Measurements from ENCODE around the gene C10orf53. TPM values are rescaled to one million over a fixed set of nuclear protein-coding genes. Genes with fewer than 3 reads are reported as not detected.

The C10orf53 gene
- polyA plus RNA-seq, 3 donors: not detected

DNA sequence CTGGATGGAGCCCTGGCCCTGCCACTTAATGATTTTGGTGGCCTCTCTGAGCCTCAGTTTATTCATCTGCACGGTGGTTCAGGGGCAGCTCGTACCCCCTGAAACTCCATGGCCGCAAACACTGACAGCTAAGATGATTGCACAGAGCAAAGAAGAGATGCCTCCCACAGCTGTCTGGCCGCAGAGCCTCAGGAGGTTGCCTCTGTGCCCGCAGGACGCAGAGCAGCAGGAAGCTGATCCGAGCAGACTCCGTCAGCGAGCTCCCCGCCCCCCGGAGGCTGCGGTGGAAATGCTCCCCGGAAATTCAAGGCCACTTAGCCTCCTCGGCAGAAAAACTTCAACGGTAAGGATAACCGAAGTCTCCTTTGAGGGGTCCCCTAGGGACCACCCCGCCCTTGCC lies 30.2 kb upstream of the C10orf53 start:
- no peak overlapping the region for H3K4me3 ChIP-seq (replicated peaks in 1 of 3; ENCODE audit: low read depth in 2 of 3, low read length in 3 of 3)
- Mint-ChIP-seq H3K4me1 (peaks cover 26% of the 10 kb centered on the region), H3K36me3 (no peaks in the 10 kb centered on the region), H3K9me3 (peaks cover 0 to 3% (median 0%) of the 10 kb centered on the region in 7 donors), H3K27ac (no peak overlapping the region), H3K4me3 (peak overlapping the region in 1 of 2 donors; percentile 39), H3K27me3 (ENCODE audit: low read depth in 3 of 3) (peaks cover 14 to 20% (median 15%) of the 10 kb centered on the region in 3 donors)
- no peak overlapping the region for H3K4me2 ChIP-seq (replicated peaks; ENCODE audit: extremely low read depth, low read length, poor library complexity, severe bottlenecking)
- no peak overlapping the region for H3K9ac ChIP-seq (ENCODE audit: insufficient read depth, low read length, poor library complexity, severe bottlenecking)
- no peak overlapping the region for H3K27ac ChIP-seq (ENCODE audit: low read depth in 1 of 2, low read length in 2 of 2)
- intact Hi-C loops (cut with micrococcal nuclease): no loop called here
- H3K4me1 ChIP-seq (ENCODE audit: control insufficient read depth in 1 of 2, insufficient read depth in 2 of 2, low read length in 2 of 2): peaks cover 10 to 13% of the 10 kb centered on the region in 2 donors
- no peaks in the 10 kb centered on the region for H4K20me1 ChIP-seq (ENCODE audit: insufficient read depth, low read length)
- 19% methylated on average over 14 of the region's 17 CpGs for WGBS (ENCODE audit: insufficient coverage)
- no peaks in the 10 kb centered on the region for H3K79me2 ChIP-seq (ENCODE audit: insufficient read depth, low read length)
- no peaks in the 10 kb centered on the region for H3K9me3 ChIP-seq (replicated peaks in 1 of 2; ENCODE audit: control insufficient read depth in 1 of 2, insufficient read depth in 1 of 2, low read length in 2 of 2)
- no peak overlapping the region for H2AFZ ChIP-seq (ENCODE audit: insufficient read depth, low read depth, low read length, poor library complexity, severe bottlenecking)
- no peaks in the 10 kb centered on the region for H3K27me3 ChIP-seq (ENCODE audit: control insufficient read depth in 2 of 2, insufficient read depth in 2 of 2, low read length in 2 of 2)
- no peaks in the 10 kb centered on the region for H3K36me3 ChIP-seq (replicated peaks in 1 of 2; ENCODE audit: control insufficient read depth in 1 of 2, insufficient read depth in 2 of 2, low read length in 2 of 2)
- TF ChIP-seq, protein P1, sequence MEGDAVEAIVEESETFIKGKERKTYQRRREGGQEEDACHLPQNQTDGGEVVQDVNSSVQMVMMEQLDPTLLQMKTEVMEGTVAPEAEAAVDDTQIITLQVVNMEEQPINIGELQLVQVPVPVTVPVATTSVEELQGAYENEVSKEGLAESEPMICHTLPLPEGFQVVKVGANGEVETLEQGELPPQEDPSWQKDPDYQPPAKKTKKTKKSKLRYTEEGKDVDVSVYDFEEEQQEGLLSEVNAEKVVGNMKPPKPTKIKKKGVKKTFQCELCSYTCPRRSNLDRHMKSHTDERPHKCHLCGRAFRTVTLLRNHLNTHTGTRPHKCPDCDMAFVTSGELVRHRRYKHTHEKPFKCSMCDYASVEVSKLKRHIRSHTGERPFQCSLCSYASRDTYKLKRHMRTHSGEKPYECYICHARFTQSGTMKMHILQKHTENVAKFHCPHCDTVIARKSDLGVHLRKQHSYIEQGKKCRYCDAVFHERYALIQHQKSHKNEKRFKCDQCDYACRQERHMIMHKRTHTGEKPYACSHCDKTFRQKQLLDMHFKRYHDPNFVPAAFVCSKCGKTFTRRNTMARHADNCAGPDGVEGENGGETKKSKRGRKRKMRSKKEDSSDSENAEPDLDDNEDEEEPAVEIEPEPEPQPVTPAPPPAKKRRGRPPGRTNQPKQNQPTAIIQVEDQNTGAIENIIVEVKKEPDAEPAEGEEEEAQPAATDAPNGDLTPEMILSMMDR (IDR thresholded peaks at IDR 0.05): no peak
- DNase-seq: no peak

DNA sequence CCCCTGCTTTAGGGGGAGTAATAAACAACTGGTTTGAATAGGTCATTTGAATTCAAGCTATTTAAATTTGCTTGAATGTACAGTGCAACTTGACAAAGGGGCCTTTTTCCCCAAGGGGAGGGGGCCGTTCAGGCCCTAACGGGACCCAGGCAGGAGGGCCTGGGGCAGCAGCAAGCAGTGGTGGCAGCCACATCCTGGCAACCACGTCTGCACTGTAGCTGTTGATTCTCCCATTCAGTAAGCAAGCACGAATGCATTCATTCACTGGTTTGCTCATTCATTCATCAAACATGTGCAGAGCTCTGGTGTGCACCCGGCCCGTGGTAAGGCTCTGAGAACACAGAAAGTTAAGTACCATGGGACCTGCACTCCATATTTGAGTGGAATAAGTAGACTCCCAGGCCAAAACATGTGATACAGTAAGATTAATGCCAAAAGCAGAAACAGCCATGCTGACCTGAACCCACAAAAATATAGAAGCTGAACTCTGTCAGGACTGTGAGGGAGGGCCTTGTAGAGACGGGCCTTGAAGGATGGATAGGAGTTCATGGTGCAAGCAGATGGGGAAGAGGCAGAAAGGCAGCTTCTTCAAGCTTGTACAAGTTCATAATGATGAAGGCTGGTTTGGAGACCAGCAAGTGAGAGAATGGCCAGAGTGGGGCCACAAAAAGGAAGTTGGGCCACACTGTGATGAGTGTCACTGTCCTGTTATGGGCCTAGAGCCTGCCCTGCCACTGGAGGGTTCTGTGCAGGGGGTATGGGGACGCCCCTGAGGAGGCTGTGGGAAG lies 29.3 kb upstream of the C10orf53 start:
- Histone ChIP-seq H3K36me3 (replicated peaks in 1 of 2; ENCODE audit: control insufficient read depth in 1 of 2, insufficient read depth in 2 of 2, low read length in 2 of 2) (no peaks in the 10 kb centered on the region), H3K79me2 (ENCODE audit: insufficient read depth, low read length) (no peaks in the 10 kb centered on the region), H3K9me3 (replicated peaks in 1 of 2; ENCODE audit: control insufficient read depth in 1 of 2, insufficient read depth in 1 of 2, low read length in 2 of 2) (no peaks in the 10 kb centered on the region), H3K4me3 (replicated peaks in 1 of 3; ENCODE audit: low read depth in 2 of 3, low read length in 3 of 3) (no peak overlapping the region), H3K9ac (ENCODE audit: insufficient read depth, low read length, poor library complexity, severe bottlenecking) (no peak overlapping the region), H3K27me3 (ENCODE audit: control insufficient read depth in 2 of 2, insufficient read depth in 2 of 2, low read length in 2 of 2) (no peaks in the 10 kb centered on the region), H3K4me1 (ENCODE audit: control insufficient read depth in 1 of 2, insufficient read depth in 2 of 2, low read length in 2 of 2) (peaks cover 10 to 13% of the 10 kb centered on the region in 2 donors), H4K20me1 (ENCODE audit: insufficient read depth, low read length) (no peaks in the 10 kb centered on the region), H3K27ac (ENCODE audit: low read depth in 1 of 2, low read length in 2 of 2) (no peak overlapping the region), H3K4me2 (replicated peaks; ENCODE audit: extremely low read depth, low read length, poor library complexity, severe bottlenecking) (no peak overlapping the region), H2AFZ (ENCODE audit: insufficient read depth, low read depth, low read length, poor library complexity, severe bottlenecking) (no peak overlapping the region)
- H3K27ac Mint-ChIP-seq: no peak overlapping the region
- H3K4me1 Mint-ChIP-seq: peaks cover 23% of the 10 kb centered on the region
- TF ChIP-seq, protein P1 (IDR thresholded peaks at IDR 0.05): no peak
- no peak for DNase-seq
- no peak overlapping the region for H3K4me3 Mint-ChIP-seq
- no peaks in the 10 kb centered on the region for H3K36me3 Mint-ChIP-seq
- H3K27me3 Mint-ChIP-seq (ENCODE audit: low read depth in 3 of 3): peaks cover 17 to 19% (median 18%) of the 10 kb centered on the region in 3 donors
- H3K9me3 Mint-ChIP-seq: peaks cover 0 to 3% (median 0%) of the 10 kb centered on the region in 7 donors
- 69% methylated on average over 7 of the region's 8 CpGs for WGBS (ENCODE audit: insufficient coverage)
- intact Hi-C loops (cut with micrococcal nuclease): no loop called here
